Jurkat, Clone E6-1 (cell line): ENCODE data around the gene TIMM9.
"Not testable (repeated sequence)": the region's sequence is repeated elsewhere in the genome, so short reads cannot be mapped to it uniquely, and the experiment has no call there.

Source experiments
- DNase-seq: peaks from one replicate; pipeline ENCODE4 v3.0.0-alpha.2; 2011; ENCODE audit warnings: low read depth, low spot score
- H3K4me3 ChIP-seq: 2 replicates; pipeline ENCODE4 v1.5.1; 2011; ENCODE audit warnings: mild to moderate bottlenecking, low read length, control low read depth, moderate library complexity

TIMM9 gene

GRCh38 chr14:58408681-58409215 is 18.6 kb downstream of the TIMM9 start:
- no peak overlapping the region for H3K4me3 ChIP-seq
- DNase-seq: no peak

- peak; percentile 37 for DNase-seq
- H3K4me3 ChIP-seq: no peak overlapping the region
Observed at GRCh38 chr14:58401587-58401986, 25.7 kb downstream of the TIMM9 start.

- H3K4me3 ChIP-seq: no peak overlapping the region
- DNase-seq: no peak
Observed at GRCh38 chr14:58398895-58399294, 28.4 kb downstream of the TIMM9 start.

- DNase-seq: no peak
- H3K4me3 ChIP-seq: no peak overlapping the region
Observed at GRCh38 chr14:58398495-58398894, 28.8 kb downstream of the TIMM9 start.

GRCh38 chr14:58397156-58397555 is 30.2 kb downstream of the TIMM9 start:
- no peak overlapping the region for H3K4me3 ChIP-seq
- DNase-seq: no peak

- DNase-seq: no peak
Observed at GRCh38 chr14:58395812-58396788, 31.2 kb downstream of the TIMM9 start, which contains the start of gene TOMM20L. Gene TOMM20L, plus strand, starts transcription at chr14:58395930. Its CDS starts 28 bp downstream, at chr14:58395958.

GRCh38 chr14:58395562-58395811 is 31.8 kb downstream of the TIMM9 start:
- no peak for DNase-seq
- H3K4me3 ChIP-seq: no peak overlapping the region

More at GRCh38 chr14:58395812-58396788, 31.2 kb downstream of the TIMM9 start, which contains the start of gene TOMM20L:
- no peak within 1 kb of the TSS for H3K4me3 ChIP-seq

GRCh38 chr14:58390830-58391229 is 36.5 kb downstream of the TIMM9 start:
- DNase-seq: no peak
- H3K4me3 ChIP-seq: no peak overlapping the region

GRCh38 chr14:58376791-58377190 is 50.5 kb downstream of the TIMM9 start:
- H3K4me3 ChIP-seq: no peak overlapping the region
- no peak for DNase-seq

- H3K4me3 ChIP-seq: no peak overlapping the region
- no peak for DNase-seq
Observed at GRCh38 chr14:58368956-58369355, 58.4 kb downstream of the TIMM9 start.

- no peak for DNase-seq
- no peak overlapping the region for H3K4me3 ChIP-seq
Observed at GRCh38 chr14:58367296-58367695, 60.0 kb downstream of the TIMM9 start.

- DNase-seq: no peak
Observed at GRCh38 chr14:58364316-58364715, 63.0 kb downstream of the TIMM9 start.

GRCh38 chr14:58362798-58363412 is 64.4 kb downstream of the TIMM9 start:
- DNase-seq: peak; percentile 41
- no peak overlapping the region for H3K4me3 ChIP-seq

More at GRCh38 chr14:58364316-58364715, 63.0 kb downstream of the TIMM9 start:
- no peak overlapping the region for H3K4me3 ChIP-seq

GRCh38 chr14:58362272-58362671 is 65.1 kb downstream of the TIMM9 start:
- not testable (repeated sequence) for H3K4me3 ChIP-seq, DNase-seq
